H9 (cell line): Measurements from ENCODE around the gene COL4A1. TPM values are rescaled to one million over a fixed set of nuclear protein-coding genes. Genes with fewer than 3 reads are reported as not detected.

Source experiments
- DNase-seq: peaks from one replicate; pipeline ENCODE4 v3.0.0-alpha.2; 2017
- H2AFZ ChIP-seq: one replicate; pipeline ENCODE4 v1.6.1; 2013; ENCODE audit warnings: mild to moderate bottlenecking, low read length, control low read depth, moderate library complexity
- H2AK5ac ChIP-seq: 2 replicates; pipeline ENCODE4 v1.6.1; 2013; ENCODE audit warnings: low read length, control low read depth, mixed read lengths; ENCODE audit not compliant: insufficient read length
- H2BK120ac ChIP-seq: one replicate; pipeline ENCODE4 v1.6.1; 2013; ENCODE audit warnings: low read depth, mild to moderate bottlenecking, low read length, control low read depth, inconsistent platforms; ENCODE audit not compliant: poor library complexity, severe bottlenecking
- H2BK12ac ChIP-seq: 2 replicates; pipeline ENCODE4 v1.6.1; 2013; ENCODE audit warnings: low read length, control low read depth, mixed read lengths, low read depth; ENCODE audit not compliant: insufficient read length
- H2BK15ac ChIP-seq: 2 replicates; pipeline ENCODE4 v1.6.1; 2013; ENCODE audit warnings: low read depth, low read length, control low read depth
- H2BK20ac ChIP-seq: one replicate; pipeline ENCODE4 v1.6.1; 2013; ENCODE audit warnings: low read depth, mild to moderate bottlenecking, low read length, control low read depth, inconsistent platforms; ENCODE audit not compliant: poor library complexity, severe bottlenecking
- H2BK5ac ChIP-seq: 2 replicates; pipeline ENCODE4 v1.6.1; 2013; ENCODE audit warnings: low read length, control low read depth, mixed read lengths; ENCODE audit not compliant: insufficient read length
- H3K14ac ChIP-seq: 2 replicates; pipeline ENCODE4 v1.6.1; 2013; ENCODE audit warnings: low read length, control low read depth; ENCODE audit not compliant: insufficient read depth
- H3K18ac ChIP-seq: 2 replicates; pipeline ENCODE4 v1.6.1; 2013; ENCODE audit warnings: low read depth, mild to moderate bottlenecking, mixed read lengths, low read length, control low read depth; ENCODE audit not compliant: insufficient read length
- H3K23ac ChIP-seq: 2 replicates; pipeline ENCODE4 v1.6.1; 2013; ENCODE audit warnings: low read length, control low read depth, mixed read lengths, low read depth; ENCODE audit not compliant: insufficient read length
- H3K23me2 ChIP-seq: 2 replicates; pipeline ENCODE4 v1.6.1; 2013; ENCODE audit warnings: low read depth, mild to moderate bottlenecking, mixed read lengths, low read length, control low read depth; ENCODE audit not compliant: insufficient read length, poor library complexity, severe bottlenecking
- H3K27ac ChIP-seq: 2 replicates; pipeline ENCODE4 v1.5.1; 2013; ENCODE audit warnings: low read length, control low read depth, mixed read lengths, low read depth; ENCODE audit not compliant: insufficient read length
- H3K27me3 ChIP-seq: 2 replicates; pipeline ENCODE4 v1.6.1; 2013; ENCODE audit warnings: low read length, control low read depth, inconsistent platforms; ENCODE audit not compliant: insufficient read depth
- H3K4ac ChIP-seq: 2 replicates; pipeline ENCODE4 v1.6.1; 2013; ENCODE audit warnings: low read depth, mild to moderate bottlenecking, control low read depth, inconsistent platforms, low read length, moderate library complexity
- H3K4me1 ChIP-seq: 2 replicates; pipeline ENCODE4 v1.6.1; 2013; ENCODE audit warnings: low read length, control low read depth, inconsistent platforms; ENCODE audit not compliant: insufficient read depth
- H3K4me2 ChIP-seq: 2 replicates; pipeline ENCODE4 v1.6.1; 2013; ENCODE audit warnings: low read length, control low read depth, mixed read lengths; ENCODE audit not compliant: insufficient read length, insufficient read depth
- H3K56ac ChIP-seq: 2 replicates; pipeline ENCODE4 v1.6.1; 2013; ENCODE audit warnings: low read depth, mild to moderate bottlenecking, mixed read lengths, low read length, control low read depth; ENCODE audit not compliant: insufficient read length
- H3K79me1 ChIP-seq: 2 replicates; pipeline ENCODE4 v1.6.1; 2013; ENCODE audit warnings: low read depth, mild to moderate bottlenecking, moderate library complexity, low read length, control low read depth, inconsistent platforms; ENCODE audit not compliant: insufficient read depth, poor library complexity, severe bottlenecking
- H3K79me2 ChIP-seq: 2 replicates; pipeline ENCODE4 v1.6.1; 2013; ENCODE audit warnings: low read length, control low read depth, inconsistent platforms; ENCODE audit not compliant: insufficient read depth
- H3K9ac ChIP-seq: 2 replicates; pipeline ENCODE4 v1.6.1; 2013; ENCODE audit warnings: low read length, control low read depth, mixed read lengths; ENCODE audit not compliant: insufficient read length; ENCODE audit errors: extremely low read depth
- H3K9me3 ChIP-seq: one replicate; pipeline ENCODE4 v1.6.1; 2013; ENCODE audit warnings: low read depth, low read length, inconsistent platforms; ENCODE audit not compliant: control insufficient read depth
- H3T11ph ChIP-seq: one replicate; pipeline ENCODE4 v1.6.1; 2013; ENCODE audit warnings: mild to moderate bottlenecking, low read length, control low read depth, inconsistent platforms
- H4K20me1 ChIP-seq: one replicate; pipeline ENCODE4 v1.6.1; 2013; ENCODE audit not compliant: control insufficient read depth, insufficient read length, insufficient read depth
- H4K5ac ChIP-seq: 2 replicates; pipeline ENCODE4 v1.6.1; 2013; ENCODE audit warnings: low read depth, mild to moderate bottlenecking, mixed read lengths, low read length, control low read depth; ENCODE audit not compliant: insufficient read length
- H4K8ac ChIP-seq: replicated peaks from 2 replicates; pipeline ENCODE4 v1.6.1; 2013; ENCODE audit warnings: low read length, control low read depth, mixed read lengths, low read depth; ENCODE audit not compliant: insufficient read length
- H4K91ac ChIP-seq: 2 replicates; pipeline ENCODE4 v1.6.1; 2013; ENCODE audit warnings: low read depth, mild to moderate bottlenecking, moderate library complexity, mixed read lengths, low read length, control low read depth; ENCODE audit not compliant: insufficient read length
- H3K27ac Mint-ChIP-seq, 3 experiments: 2 replicates in 2 of 3; 3 replicates in 1 of 3; pipeline ENCODE4 v1.8.0; 2020 to 2021; ENCODE audit warnings: mixed read lengths in 3 of 3, mild to moderate bottlenecking in 1 of 3, moderate library complexity in 1 of 3
- H3K27me3 Mint-ChIP-seq: 2 replicates; pipeline ENCODE4 v1.8.0; 2021; ENCODE audit warnings: low read depth, mild to moderate bottlenecking, moderate library complexity, mixed read lengths
- H3K36me3 Mint-ChIP-seq, 3 experiments: 2 replicates in 2 of 3; 3 replicates in 1 of 3; pipeline ENCODE4 v1.8.0; 2020 to 2021; ENCODE audit warnings: low read depth in 3 of 3, mixed read lengths in 3 of 3; ENCODE audit not compliant: insufficient read depth in 1 of 3
- H3K4me1 Mint-ChIP-seq, 2 experiments: 2 replicates each; pipeline ENCODE4 v1.8.0; 2020; ENCODE audit warnings: mixed read lengths in 2 of 2
- H3K4me3 Mint-ChIP-seq, 2 experiments: 2 replicates in 1 of 2; 3 replicates in 1 of 2; pipeline ENCODE4 v1.8.0; 2020 to 2021; ENCODE audit warnings: mild to moderate bottlenecking in 2 of 2, mixed read lengths in 2 of 2, moderate library complexity in 1 of 2
- H3K9me3 Mint-ChIP-seq, 2 experiments: 2 replicates in 1 of 2; 3 replicates in 1 of 2; pipeline ENCODE4 v1.8.0; 2020; ENCODE audit warnings: mild to moderate bottlenecking in 2 of 2, mixed read lengths in 2 of 2, moderate library complexity in 1 of 2
- WGBS: extraction: QIAGEN DNeasy Blood & Tissue Kit; methylation state at CpG from one replicate; pipeline ENCODE4 v1.1.7; 2013; ENCODE audit warnings: missing lambda C conversion rate, low lambda C conversion rate, mixed read lengths; ENCODE audit not compliant: insufficient read length; ENCODE audit errors: extremely low coverage; 5-methylcytosine and 5-hydroxymethylcytosine counted together
- total RNA-seq: library from RNA; stranded (reverse); gene quantifications from 2 replicates; pipeline ENCODE4 v1.2.1, GENCODE V29; 2021
- TF ChIP-seq, protein P1 (sequence below): fragments of 200-600 bp; sonication (generic); conservative IDR thresholded peaks from 3 replicates; pipeline ENCODE4 v1.8.0; 2021; ENCODE audit warnings: antibody characterized with exemption, mild to moderate bottlenecking

The COL4A1 gene
- total RNA-seq, 1 experiment from 2014 or later: 73.1 TPM

DNA sequence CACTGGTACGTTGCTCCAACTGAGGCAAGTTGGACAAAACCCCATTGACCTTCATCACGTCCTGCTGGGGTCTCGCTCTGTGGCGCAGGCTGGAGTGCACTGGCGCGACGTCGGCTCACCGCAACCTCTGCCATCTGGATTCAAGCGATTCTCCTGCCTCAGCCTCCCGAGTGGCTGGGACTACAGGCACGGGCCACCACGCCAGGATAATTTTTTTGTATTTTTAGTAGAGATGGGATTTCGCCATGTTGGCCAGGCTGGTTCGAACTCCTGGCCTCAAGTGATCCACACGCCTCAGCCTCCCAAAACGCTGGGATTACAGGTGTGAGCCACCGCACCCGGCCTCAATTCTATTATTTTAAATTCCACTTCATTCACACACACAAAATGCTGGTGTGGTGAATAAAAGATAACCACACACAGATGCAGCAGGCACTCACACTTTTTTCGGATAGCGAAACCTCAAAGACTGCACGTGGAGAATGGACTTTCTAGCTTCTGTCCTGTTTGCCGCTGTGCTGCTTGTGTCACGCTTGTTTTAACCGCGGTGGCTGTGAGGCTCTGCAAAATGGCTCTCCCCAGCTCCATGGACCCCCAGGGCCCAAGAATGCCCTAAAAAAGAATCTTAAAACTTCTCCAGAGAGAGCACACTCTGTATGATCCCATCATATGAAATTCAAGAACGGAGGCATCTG lies 58.4 kb downstream of the COL4A1 start:
- no peak overlapping the region for H2BK20ac ChIP-seq
- H3K56ac ChIP-seq: no peak overlapping the region
- Mint-ChIP-seq H3K36me3 (no peaks in the 10 kb centered on the region), H3K9me3 (no peaks in the 10 kb centered on the region), H3K27me3 (no peaks in the 10 kb centered on the region), H3K27ac (no peak overlapping the region), H3K4me1 (peaks cover 20 to 22% of the 10 kb centered on the region in 2 experiments), H3K4me3 (no peak overlapping the region)
- no peak overlapping the region for H2AK5ac ChIP-seq
- H3K14ac ChIP-seq: peak overlapping the region; percentile 79; the same call in 1 of the 2 replicates
- DNase-seq: no peak
- no peaks in the 10 kb centered on the region for H3K23me2 ChIP-seq
- no peak overlapping the region for H4K8ac ChIP-seq
- H3K4ac ChIP-seq: no peak overlapping the region
- no peak overlapping the region for H4K5ac ChIP-seq
- peak overlapping the region; percentile 93; the same call in 1 of the 2 replicates for H2BK15ac ChIP-seq
- H2BK5ac ChIP-seq: no peak overlapping the region
- H4K91ac ChIP-seq: no peak overlapping the region
- no peaks in the 10 kb centered on the region for H3K79me1 ChIP-seq
- TF ChIP-seq, protein P1, sequence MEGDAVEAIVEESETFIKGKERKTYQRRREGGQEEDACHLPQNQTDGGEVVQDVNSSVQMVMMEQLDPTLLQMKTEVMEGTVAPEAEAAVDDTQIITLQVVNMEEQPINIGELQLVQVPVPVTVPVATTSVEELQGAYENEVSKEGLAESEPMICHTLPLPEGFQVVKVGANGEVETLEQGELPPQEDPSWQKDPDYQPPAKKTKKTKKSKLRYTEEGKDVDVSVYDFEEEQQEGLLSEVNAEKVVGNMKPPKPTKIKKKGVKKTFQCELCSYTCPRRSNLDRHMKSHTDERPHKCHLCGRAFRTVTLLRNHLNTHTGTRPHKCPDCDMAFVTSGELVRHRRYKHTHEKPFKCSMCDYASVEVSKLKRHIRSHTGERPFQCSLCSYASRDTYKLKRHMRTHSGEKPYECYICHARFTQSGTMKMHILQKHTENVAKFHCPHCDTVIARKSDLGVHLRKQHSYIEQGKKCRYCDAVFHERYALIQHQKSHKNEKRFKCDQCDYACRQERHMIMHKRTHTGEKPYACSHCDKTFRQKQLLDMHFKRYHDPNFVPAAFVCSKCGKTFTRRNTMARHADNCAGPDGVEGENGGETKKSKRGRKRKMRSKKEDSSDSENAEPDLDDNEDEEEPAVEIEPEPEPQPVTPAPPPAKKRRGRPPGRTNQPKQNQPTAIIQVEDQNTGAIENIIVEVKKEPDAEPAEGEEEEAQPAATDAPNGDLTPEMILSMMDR: no peak
- no peak overlapping the region for H3K9ac ChIP-seq
- peak overlapping the region; percentile 52 for H2BK12ac ChIP-seq
- H3K27ac ChIP-seq: no peak overlapping the region
- H4K20me1 ChIP-seq: no peaks in the 10 kb centered on the region
- H2BK120ac ChIP-seq: no peak overlapping the region
- H3K18ac ChIP-seq: no peak overlapping the region
- peaks cover 2% of the 10 kb centered on the region for H3K4me1 ChIP-seq
- H2AFZ ChIP-seq: no peak overlapping the region
- H3K79me2 ChIP-seq: no peaks in the 10 kb centered on the region
- H3K27me3 ChIP-seq: no peaks in the 10 kb centered on the region
- H3K4me2 ChIP-seq: no peak overlapping the region
- no peak overlapping the region for H3K23ac ChIP-seq
- no CpG with 5 or more reads among the region's 27 CpGs for WGBS
- H3K9me3 ChIP-seq: no peaks in the 10 kb centered on the region
- H3T11ph ChIP-seq: no peak overlapping the region
